Gastroesophageal sphincter (tissue), 4 donors: ENCODE data around the gene SLC38A10. TPM values are rescaled to one million over a fixed set of nuclear protein-coding genes. Genes with fewer than 3 reads are reported as not detected.

Experiments used
- ATAC-seq: fragments of 150-250 bp; one replicate; pipeline ENCODE4 v1.9.1; 2016; ENCODE audit warnings: mild to moderate bottlenecking, moderate library complexity
- H3K27ac ChIP-seq, 4 donors: fragments of 200-600 bp; sonication (generic) in 3 of 4; 1 replicate in 3 of 4; 2 replicates in 1 of 4; pipeline ENCODE4 v1.5.1; 2016 to 2019
- H3K27me3 ChIP-seq: fragments of 200-600 bp; sonication (generic); one replicate; pipeline ENCODE4 v1.5.1; 2019
- H3K36me3 ChIP-seq, 2 donors: fragments of 200-600 bp; sonication (generic); one replicate each; pipeline ENCODE4 v1.5.1; 2019; ENCODE audit warnings: control low read depth in 1 of 2
- H3K4me1 ChIP-seq, 3 donors: fragments of 200-600 bp; sonication (generic); 1 replicate in 2 of 3; 2 replicates in 1 of 3; pipeline ENCODE4 v1.5.1; 2016 to 2019; ENCODE audit warnings: control low read depth in 2 of 3
- H3K4me3 ChIP-seq, 2 donors: fragments of 200-600 bp; sonication (generic); one replicate each; pipeline ENCODE4 v1.5.1; 2019; ENCODE audit warnings: mild to moderate bottlenecking in 1 of 2, moderate library complexity in 1 of 2
- H3K9me3 ChIP-seq, 3 donors: fragments of 200-600 bp; sonication (generic); one replicate each; pipeline ENCODE4 v1.5.1; 2017 to 2019; ENCODE audit warnings: control low read depth in 2 of 3
- CTCF ChIP-seq, 4 experiments: fragments of 200-600 bp in 2 of 4; fragments of 450-650 bp in 2 of 4; sonication (generic) in 1 of 4; IDR thresholded peaks; one replicate each; pipeline ENCODE4 v1.5.1; 2017 to 2019; ENCODE audit warnings: antibody characterized with exemption in 4 of 4, mild to moderate bottlenecking in 2 of 4, moderate library complexity in 2 of 4
- EP300 ChIP-seq: sonication (generic); formaldehyde crosslinking; IDR thresholded peaks from one replicate; pipeline ENCODE4 v1.6.1; 2017; ENCODE audit warnings: antibody characterized with exemption, mild to moderate bottlenecking
- POLR2A ChIP-seq, 2 donors: fragments of 450-650 bp; IDR thresholded peaks; one replicate each; pipeline ENCODE4 v1.6.1; 2017; ENCODE audit warnings: antibody characterized with exemption in 2 of 2, mild to moderate bottlenecking in 2 of 2, moderate library complexity in 1 of 2
- POLR2AphosphoS5 ChIP-seq: sonication (generic); formaldehyde crosslinking; IDR thresholded peaks from one replicate; pipeline ENCODE4 v1.6.1; 2017; ENCODE audit warnings: antibody characterized with exemption
- WGBS, 2 donors: methylation state at CpG; one replicate each; pipeline ENCODE4 v1.1.5; 2018; ENCODE audit warnings: low coverage in 1 of 2; 5-methylcytosine and 5-hydroxymethylcytosine counted together
- total RNA-seq, 4 donors: library from RNA; depleted of rRNA; stranded (reverse); fragments of >200 nt; gene quantifications; one replicate each; pipeline ENCODE4 v1.1.0, GENCODE V29; 2016

Gene SLC38A10
- total RNA-seq, 4 donors from 2014 or later = 70.5 to 99.6 (median 81.8) TPM

GRCh38 chr17:81250286-81251093 lies 44.6 kb downstream of the SLC38A10 start:
- H3K27ac ChIP-seq = peak overlapping the region in 1 of 4 donors; percentile 48
- no peaks in the 10 kb centered on the region for H3K9me3 ChIP-seq
- peaks cover 0 to 61% of the 10 kb centered on the region in 2 donors for H3K36me3 ChIP-seq
- 100% methylated on average over 1 of the region's 31 CpGs; no CpG with 5 or more reads in 1 of the 2 donors for WGBS, 2 donors
- no peak for ATAC-seq
- H3K27me3 ChIP-seq = no peaks in the 10 kb centered on the region
- H3K4me3 ChIP-seq = no peak overlapping the region
- TF ChIP-seq EP300 (no peak), POLR2AphosphoS5 (no peak), CTCF (IDR thresholded peaks at IDR 0.05) (no peak), POLR2A (IDR thresholded peaks at IDR 0.05) (no peak)
- H3K4me1 ChIP-seq = peaks cover 0 to 45% (median 10%) of the 10 kb centered on the region in 3 donors

DNA sequence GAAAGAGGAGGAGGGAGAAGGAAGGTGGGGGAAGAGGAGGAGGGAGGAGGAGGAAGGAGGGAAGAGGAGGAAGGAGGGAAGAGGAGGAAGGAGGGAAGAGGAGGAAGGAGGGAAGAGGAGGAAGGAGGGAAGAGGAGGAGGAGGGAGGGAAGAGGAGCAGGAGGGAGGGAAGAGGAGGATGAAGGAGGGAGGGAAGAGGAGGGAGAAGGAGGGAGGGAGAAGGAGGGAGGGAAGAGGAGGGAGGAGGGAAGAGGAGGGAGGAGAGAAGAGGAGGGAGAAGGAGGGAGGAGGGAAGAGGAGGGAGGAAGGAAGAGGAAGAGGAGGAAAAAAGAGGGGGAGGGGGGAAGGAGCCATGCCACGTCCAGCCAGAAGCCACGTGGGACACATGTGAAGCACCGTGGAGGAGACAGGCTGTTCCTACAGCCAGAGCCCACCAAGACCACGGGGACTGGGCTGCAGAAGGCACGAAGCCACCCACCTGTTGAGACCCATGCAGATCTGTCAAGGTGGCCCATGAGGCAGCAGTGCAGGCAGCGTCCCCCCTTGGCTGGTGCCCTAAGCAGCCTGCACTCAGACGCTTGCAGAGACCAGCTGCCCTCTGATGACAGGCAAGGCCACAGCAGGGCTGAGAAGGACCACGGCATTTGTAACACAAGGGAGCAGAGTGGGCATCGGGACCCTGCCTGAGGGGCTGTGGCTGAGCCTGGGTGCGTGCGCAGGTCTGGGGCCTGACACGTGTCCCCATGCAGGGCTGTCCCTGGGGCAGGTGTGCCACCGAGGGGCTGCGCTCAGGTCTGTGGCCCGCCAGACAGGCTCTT lies 45.7 kb downstream of the SLC38A10 start:
- Histone ChIP-seq H3K4me3 (no peak overlapping the region), H3K9me3 (no peaks in the 10 kb centered on the region), H3K27ac (no peak overlapping the region), H3K36me3 (peaks cover 0 to 66% of the 10 kb centered on the region in 2 donors), H3K27me3 (no peaks in the 10 kb centered on the region), H3K4me1 (peaks cover 0 to 35% (median under 1%) of the 10 kb centered on the region in 3 donors)
- no peak for TF ChIP-seq CTCF (IDR thresholded peaks at IDR 0.05)
- TF ChIP-seq POLR2AphosphoS5 = no peak
- no peak for TF ChIP-seq POLR2A (IDR thresholded peaks at IDR 0.05)
- no peak for TF ChIP-seq EP300
- ATAC-seq = no peak
- WGBS, 2 donors = 92% methylated on average over 4 to 11 of the region's 15 CpGs

GRCh38 chr17:81248649-81249048 lies 46.5 kb downstream of the SLC38A10 start:
- TF ChIP-seq CTCF (IDR thresholded peaks at IDR 0.05) (no peak), EP300 (no peak), POLR2AphosphoS5 (no peak), POLR2A (IDR thresholded peaks at IDR 0.05) (no peak)
- no peak overlapping the region for H3K4me3 ChIP-seq
- peaks cover 0 to 66% of the 10 kb centered on the region in 2 donors for H3K36me3 ChIP-seq
- 80% methylated on average over 4 of the region's 16 CpGs; no CpG with 5 or more reads in 1 of the 2 donors for WGBS, 2 donors
- ATAC-seq = no peak
- H3K27me3 ChIP-seq = no peaks in the 10 kb centered on the region
- no peak overlapping the region for H3K27ac ChIP-seq
- peaks cover 0 to 27% (median 0%) of the 10 kb centered on the region in 3 donors for H3K4me1 ChIP-seq
- H3K9me3 ChIP-seq = no peaks in the 10 kb centered on the region

- H3K4me1 ChIP-seq = peaks cover 0 to 17% (median 0%) of the 10 kb centered on the region in 3 donors
- no peak overlapping the region for H3K27ac ChIP-seq
- WGBS, 2 donors = 70 to 84% methylated on average over 5 to 10 of the region's 15 CpGs
- no peak for TF ChIP-seq CTCF (IDR thresholded peaks at IDR 0.05)
- no peak for TF ChIP-seq POLR2AphosphoS5
- TF ChIP-seq POLR2A (IDR thresholded peaks at IDR 0.05) = no peak
- TF ChIP-seq EP300 = no peak
- H3K4me3 ChIP-seq = no peak overlapping the region
- H3K9me3 ChIP-seq = no peaks in the 10 kb centered on the region
- no peaks in the 10 kb centered on the region for H3K27me3 ChIP-seq
- H3K36me3 ChIP-seq = peaks cover 0 to 68% of the 10 kb centered on the region in 2 donors
- ATAC-seq = no peak
These were observed 47.6 kb downstream of the SLC38A10 start for GRCh38 chr17:81247339-81247990.
